Activated T-cell treated with anti-CD3 and anti-CD28 coated beads for 24 hours (primary cell): ENCODE measurements around the gene NLRP9.
A peak's percentile ranks its signal among the peaks of the same experiment; 100 is the strongest.

Experiments used
- DNase-seq: peaks from one replicate; pipeline ENCODE4 v3.0.0-alpha.2; 2020; ENCODE audit warnings: low read depth

NLRP9 gene

DNA sequence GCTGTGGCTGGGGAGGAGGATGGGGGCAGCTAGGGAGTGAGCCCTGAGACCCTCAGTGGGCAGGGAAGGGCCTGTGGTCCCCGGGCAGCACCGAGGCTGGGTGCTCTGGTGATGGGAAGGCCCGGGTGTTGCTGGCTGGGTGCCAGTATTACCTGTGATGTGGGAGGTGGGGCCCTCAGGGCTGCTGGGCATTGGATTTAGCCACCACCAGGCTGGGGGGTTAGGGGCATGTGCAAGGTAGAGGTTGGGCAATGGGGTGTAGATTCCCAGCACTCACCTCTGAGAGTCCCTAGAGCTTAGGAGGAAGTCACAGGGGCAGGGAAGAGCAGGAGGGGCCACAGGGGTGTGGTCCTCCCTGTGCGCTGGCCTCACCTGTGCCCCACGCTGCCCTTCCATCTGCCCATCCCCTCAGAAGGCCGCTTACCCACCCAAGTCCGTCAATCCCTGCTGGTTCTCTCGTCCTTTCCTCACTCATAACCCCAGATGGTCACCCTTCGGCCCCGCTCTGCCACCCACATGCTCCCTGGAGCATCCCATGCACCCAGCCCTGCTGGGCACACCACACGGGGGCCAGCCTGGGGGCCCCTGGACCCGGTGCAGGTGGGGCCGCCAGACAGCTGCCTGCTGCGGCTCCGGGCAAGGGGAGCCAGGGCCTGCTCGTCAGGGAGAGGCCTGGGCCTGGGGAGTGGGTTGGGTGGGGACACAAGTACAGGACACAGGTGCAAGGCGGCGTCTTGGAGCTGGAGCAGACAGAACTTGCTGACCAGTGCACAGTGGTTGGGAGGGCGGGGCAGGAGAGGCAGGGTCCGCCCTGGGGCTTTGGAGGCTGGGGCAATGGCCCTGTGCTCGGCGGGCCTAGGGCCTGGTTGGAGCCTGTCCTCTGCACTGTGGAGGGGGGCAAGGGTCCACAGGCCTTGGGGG lies 50.7 kb downstream of the NLRP9 start:
- no peak for DNase-seq

- DNase-seq, result no peak
Observed at GRCh38 chr19:55686311-55687050, 51.7 kb downstream of the NLRP9 start.

DNA sequence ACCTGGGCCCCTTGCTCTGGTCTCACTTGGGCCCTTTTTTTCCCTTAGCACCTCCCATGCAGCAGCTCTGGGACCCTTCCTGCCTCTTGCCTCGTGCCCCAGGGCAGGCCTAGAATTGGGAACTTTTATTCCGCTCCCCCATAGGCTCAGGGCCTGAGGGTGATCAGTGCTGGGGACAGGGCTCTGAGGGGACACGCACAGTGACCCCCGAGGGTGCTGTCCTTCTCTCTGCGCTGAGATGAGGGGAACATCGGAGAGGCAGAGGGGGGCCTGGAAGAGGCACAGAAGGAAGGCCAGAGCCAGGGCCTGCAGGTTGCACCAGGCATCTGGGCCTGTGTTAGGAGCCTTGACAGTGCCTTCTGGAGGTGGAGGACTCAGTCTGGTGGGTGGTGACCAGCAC lies 52.4 kb downstream of the NLRP9 start:
- DNase-seq, result no peak

DNA sequence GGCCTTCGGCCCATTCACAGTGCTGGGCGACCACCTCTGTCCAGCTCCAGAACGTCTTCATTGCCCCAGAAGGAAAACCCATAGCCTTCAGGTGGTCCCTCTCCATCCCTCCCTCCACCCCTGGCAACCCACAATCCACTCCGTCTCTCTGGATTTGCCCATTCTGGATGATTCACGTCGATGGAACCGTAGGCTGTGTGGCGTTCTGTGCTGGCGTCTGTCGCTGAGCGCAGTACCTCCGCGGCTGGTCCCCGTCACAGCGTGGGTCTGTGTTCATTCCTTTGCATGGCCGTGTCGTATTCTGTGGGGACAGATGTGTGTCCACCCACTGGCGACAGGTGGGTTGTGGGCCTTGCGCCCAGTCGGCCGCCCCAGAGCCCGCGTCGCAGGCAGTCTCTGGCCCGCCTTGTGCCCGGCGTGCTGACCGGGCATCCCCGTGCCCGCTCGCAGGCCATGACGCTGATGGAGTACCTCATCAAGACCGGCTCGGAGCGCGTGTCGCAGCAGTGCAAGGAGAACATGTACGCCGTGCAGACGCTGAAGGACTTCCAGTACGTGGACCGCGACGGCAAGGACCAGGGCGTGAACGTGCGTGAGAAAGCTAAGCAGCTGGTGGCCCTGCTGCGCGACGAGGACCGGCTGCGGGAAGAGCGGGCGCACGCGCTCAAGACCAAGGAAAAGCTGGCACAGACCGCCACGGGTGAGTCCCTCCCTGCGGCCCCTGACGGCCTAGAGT lies 53.1 kb downstream of the NLRP9 start:
- no peak for DNase-seq

- DNase-seq, result no peak
Observed at GRCh38 chr19:55683449-55684261, 54.5 kb downstream of the NLRP9 start.

GRCh38 chr19:55681131-55682092 lies 56.8 kb downstream of the NLRP9 start:
- no peak for DNase-seq

GRCh38 chr19:55680339-55681130 lies 57.7 kb downstream of the NLRP9 start:
- no peak for DNase-seq

DNA sequence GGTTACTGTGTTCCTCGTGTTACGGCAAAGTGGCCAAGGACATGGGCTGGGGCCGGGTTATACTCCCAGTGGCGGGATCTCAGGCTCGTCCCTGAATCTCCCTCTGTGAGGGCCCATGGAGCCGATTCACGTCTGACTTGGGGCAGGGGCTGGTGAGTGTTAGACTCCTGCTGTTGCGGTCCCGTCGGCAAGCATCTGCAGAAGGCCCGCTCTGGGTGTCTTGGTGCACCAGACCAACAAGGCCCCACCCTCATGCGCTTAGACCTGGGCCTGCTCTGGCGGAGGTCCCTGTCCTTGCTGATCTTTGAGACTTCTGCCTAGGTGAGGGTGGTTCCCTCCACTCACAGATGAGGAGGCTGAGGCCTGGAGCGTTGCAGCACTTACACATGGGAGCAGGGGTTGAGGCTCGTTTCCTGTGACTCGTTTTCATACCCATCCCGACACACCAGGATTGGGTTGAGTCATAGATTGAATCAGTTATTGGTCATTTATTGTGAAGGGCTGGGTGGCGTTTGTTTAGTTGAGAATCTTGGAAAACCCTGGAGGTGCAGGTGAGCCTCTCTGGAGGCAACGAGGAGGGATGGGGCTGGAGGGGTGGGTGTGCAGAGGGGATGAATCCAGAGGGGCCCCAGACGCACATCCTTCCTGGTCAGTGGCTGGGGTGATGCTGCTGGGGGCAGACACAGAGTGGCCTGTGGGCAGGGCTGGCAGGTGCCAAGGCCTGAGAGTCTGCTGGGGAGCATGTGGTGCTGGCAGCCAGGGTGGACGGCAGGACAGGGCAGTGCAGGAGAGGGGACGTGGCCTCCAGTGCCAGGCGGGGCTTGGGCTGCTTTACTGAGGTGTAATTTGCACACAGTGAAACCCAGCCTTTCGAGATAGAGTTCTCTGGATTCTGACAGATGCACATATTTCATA lies 58.6 kb downstream of the NLRP9 start:
- DNase-seq, result no peak

DNA sequence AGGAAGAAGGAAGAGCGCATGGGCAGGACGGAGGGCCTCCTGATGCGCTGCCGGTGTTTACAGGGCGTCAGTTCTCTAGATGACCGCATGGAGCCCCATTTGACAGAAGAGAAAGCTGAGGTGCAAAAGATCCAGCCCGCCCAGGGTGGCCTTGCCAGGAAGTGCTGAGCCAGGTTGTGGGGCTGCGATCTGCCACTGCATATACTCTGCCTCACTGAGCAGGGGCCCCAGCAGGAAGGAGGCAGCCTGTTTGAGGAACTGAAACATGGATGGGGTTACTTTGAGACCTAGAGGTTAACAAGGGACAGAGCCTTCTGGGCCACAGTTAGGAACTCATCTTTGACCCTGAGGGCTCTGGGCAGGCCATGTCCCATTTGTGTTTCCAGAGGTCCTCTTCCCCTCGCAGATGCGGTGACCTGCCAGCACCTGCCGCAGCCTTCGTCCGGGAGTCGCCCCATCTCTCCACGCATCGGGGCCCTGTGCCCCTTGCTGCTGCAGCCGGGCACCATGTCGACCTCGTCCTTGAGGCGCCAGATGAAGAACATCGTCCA lies 60.0 kb downstream of the NLRP9 start:
- DNase-seq, result no peak

GRCh38 chr19:55677572-55678028 lies 60.6 kb downstream of the NLRP9 start:
- DNase-seq, result no peak

- DNase-seq, result no peak
Observed at GRCh38 chr19:55676889-55677505, 61.2 kb downstream of the NLRP9 start.

GRCh38 chr19:55676383-55676782 lies 61.8 kb downstream of the NLRP9 start:
- DNase-seq, result no peak

- DNase-seq, result no peak
Observed at GRCh38 chr19:55675661-55676354, 62.4 kb downstream of the NLRP9 start.

GRCh38 chr19:55674841-55675660 lies 63.2 kb downstream of the NLRP9 start, which contains the start of gene EPN1:
Gene EPN1, plus strand, starts transcription at chr19:55675226. Its CDS starts 3,402 bp downstream, at chr19:55678628.
- DNase-seq, result peak; percentile 97

GRCh38 chr19:55674459-55674840 lies 63.8 kb downstream of the NLRP9 start:
- no peak for DNase-seq

DNA sequence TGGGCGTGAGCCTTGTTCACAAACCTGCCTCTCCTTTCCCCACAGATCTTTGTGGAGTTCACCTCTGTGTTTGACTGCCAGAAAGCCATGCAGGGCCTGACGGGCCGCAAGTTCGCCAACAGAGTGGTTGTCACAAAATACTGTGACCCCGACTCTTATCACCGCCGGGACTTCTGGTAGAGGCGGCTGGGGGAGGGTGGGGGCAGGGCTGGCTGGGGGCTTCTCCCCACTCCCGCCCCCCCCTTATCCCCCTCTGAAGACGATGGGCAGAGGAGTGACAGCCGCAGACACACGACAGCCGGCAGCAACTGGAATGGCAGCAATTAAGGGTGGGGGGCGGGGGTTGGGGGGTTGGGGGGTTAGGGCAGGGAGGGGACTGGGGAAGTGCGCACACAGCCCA lies 64.3 kb downstream of the NLRP9 start:
- DNase-seq, result no peak
